ENCODE data around the gene TXNDC12.

DNA sequence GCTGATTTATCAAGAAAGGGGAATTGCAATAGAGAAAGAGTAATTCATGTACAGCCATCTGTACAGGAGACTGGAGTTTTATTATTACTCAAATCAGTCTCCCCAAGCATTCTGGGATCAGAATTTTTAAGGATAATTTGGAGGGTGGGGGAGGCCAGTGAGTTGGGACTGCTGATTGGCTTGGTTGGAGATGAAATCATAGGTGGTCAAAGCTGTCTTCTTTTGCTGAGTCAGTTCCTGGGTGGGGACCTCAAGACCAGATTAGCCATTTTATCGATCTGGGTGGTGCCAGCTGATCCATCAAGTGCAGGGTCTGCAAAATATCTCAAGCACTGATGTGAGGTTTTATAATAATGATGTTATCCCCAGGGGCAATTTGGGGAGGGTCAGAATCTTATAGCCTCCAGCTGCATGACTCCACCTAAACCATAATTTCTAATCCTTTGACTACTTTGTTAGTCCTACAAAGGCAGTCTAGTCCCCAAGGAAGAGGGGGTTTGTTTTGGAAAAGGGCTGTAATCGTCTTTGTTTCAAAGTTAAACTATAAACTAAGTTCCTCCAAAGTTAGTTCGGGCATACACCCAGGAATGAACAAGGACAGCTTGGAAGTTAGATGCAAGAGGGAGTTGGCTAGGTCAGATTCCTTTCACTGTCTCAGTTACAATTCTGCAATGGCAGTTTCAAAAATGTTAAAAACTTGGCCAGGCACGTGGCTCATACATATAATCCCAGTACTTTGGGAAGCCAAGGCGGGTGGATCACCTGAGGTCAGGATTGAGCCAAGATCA lies 47.6 kb downstream of the TXNDC12 start:
- TF ChIP-seq POLR2A (IDR thresholded peaks at IDR 0.05) (no peak), CTCF (IDR thresholded peaks at IDR 0.05) (no peak)

Data from uterus (tissue), 2 donors.